HG03520 (cell line): Measurements from ENCODE around the gene FCER1G.

Experiments used
- ATAC-seq: cut with Tn5 transposase; IDR thresholded peaks from one replicate; pipeline ENCODE4 v1.9.1; 2021; ENCODE audit warnings: mild to moderate bottlenecking, moderate library complexity; ENCODE audit not compliant: unreplicated experiment

Gene FCER1G

GRCh38 chr1:161187311-161187710 is 27.8 kb upstream of the FCER1G start:
- ATAC-seq = no peak

GRCh38 chr1:161188381-161188780 is 26.7 kb upstream of the FCER1G start:
- no peak for ATAC-seq

DNA sequence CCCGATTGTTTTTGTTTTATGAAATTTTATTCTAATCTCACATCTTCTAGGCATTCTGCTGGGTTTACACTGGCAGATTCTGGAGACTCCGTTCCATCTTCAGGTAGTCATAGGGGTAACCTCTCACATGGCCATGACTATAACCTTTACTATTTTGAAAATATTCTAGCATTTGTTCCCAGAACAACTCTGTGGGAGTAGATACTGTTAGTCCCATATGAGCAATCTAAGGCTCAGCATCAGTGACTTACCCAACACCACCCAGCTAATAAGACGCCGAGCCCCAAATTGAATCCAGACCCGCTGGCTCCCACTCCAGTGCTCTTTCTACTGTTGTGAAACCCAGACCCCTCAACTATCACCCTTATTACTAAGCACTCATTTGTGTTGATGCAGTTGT is 26.1 kb upstream of the FCER1G start:
- ATAC-seq = no peak

- ATAC-seq = no peak
Measured at GRCh38 chr1:161190962-161191521, 24.1 kb upstream of the FCER1G start.

- no peak for ATAC-seq
Measured at GRCh38 chr1:161191971-161192370, 23.1 kb upstream of the FCER1G start.

DNA sequence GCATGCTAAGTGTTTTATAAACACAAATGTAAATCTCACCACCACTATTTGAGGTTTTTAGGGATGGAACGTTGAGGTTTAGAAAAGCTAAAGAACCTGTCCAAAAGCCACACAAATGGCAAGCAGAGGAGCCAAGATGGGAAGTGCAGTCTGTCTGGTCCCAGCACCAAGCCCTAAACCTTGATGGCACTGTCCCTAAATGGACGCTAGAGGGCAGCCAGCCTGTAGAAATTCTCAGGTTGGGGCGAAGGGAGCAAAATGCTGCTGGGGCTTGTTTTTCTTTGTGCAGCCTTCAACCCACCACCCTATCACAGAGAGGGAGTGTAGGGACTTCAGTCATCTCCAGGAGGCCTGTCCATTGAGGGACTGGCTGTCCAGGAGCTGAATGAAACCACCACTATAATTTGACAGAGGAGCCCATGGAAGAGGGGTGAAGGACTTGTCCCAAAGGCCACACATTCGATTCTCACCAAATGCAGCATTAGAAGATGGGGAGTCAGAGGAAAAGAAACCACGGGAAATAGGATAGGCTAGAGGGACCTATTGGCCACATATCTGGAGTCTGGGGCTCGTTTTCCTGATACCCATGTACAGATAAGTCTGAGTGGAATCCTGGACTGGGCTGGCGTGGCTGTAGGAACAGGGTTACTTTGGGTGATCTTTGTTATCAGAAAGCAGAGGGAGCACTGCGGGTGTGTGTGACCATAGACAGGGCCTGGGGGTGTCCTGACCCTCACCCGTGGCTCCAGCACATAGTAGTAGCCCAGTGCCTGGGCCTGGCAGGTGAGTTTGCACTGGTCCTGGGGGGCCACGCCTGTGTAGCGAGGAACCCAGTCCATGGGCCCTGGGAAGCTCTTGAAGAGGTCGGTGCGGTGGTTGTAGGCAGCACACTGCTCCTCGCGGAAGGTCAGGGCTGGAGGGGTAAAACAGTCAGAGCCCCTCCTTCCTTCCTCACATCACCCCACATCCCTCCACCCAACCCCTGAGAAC is 22.3 kb upstream of the FCER1G start:
- ATAC-seq = peak; percentile 62

GRCh38 chr1:161193561-161194235 is 21.4 kb upstream of the FCER1G start:
- no peak for ATAC-seq

DNA sequence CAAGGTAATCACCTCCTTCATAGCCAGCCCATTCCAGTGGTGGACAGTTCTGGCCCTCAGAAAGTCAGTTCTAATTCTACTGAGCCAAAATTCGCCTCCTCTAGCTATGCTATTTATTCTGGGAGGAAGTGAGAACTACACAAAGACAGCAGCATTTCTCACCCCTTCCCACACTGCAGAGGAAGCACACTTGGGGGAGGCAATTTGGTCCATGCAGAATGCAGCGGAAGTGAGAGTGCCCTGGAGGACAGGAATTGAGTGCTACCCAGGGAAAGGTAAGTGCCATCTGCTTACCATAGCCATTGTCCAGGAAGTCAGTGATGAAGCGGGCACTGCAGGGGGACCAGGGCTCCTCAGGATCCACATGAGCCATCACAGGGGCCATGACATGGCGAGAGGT is 19.9 kb upstream of the FCER1G start:
- no peak for ATAC-seq

DNA sequence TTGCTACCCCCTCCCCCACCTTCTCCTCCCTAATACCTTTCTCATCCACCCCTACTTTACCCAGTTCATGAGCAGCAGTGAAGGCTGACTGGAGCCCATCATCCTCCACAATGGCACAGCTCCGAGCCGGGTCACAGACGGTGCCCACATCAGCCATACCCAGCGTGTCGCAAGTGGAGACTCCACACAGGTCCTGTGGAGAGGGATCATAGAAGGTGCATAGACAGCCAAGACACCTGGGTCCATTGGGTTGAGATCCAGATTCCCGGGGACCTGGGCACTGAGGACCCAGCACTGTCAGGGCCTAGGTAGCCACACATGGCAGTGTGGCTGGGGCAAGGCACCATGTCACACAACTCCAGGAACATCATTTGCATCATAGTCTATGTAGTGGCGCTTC is 19.0 kb upstream of the FCER1G start:
- ATAC-seq = no peak

DNA sequence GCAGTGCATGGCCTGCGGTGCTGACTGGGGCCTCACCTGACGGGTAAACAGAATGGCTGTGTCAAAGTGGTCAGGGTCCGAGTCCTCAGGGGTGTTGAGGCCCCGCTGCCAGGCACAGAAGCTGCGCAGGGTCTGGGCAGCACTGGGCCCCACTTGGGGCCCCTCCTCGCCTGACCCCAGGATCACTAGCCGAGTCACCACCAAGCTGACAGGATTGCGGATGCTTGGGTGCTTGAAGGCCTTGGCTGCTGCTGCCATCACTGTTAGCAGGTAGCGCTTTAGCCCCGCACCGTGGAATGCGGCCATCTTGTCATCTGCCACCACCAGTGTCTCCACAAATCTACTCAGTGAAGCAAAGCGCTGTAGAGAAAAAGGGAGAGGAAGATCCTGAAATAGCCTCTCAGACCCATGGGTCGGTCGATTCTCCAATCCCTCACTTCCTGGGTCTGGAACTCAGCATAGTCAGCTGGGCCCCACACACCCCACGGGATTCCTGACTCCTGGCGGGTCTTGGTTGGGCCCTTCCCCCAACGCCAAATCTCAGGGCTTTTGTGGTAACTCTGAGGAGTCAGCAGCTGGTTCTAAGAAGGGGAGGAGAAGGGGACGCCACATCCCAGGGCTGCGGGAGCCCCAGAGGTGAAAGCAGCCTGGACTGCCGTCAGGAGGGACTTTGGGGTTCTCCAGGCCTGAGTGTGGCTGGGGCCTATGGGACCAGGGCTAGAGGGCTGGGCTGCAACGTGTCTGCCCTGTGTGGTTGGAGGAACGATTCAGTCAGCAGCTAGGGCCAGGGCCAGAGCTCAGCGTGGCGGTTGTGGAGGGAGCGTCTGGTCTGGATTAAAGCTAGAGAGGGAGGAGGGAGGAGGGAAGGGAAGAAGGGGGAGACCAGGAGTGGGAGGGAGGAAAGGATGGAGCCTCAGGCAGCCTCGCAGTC is 18.3 kb upstream of the FCER1G start:
- ATAC-seq = no peak

GRCh38 chr1:161197560-161198193 is 17.4 kb upstream of the FCER1G start:
- no peak for ATAC-seq

DNA sequence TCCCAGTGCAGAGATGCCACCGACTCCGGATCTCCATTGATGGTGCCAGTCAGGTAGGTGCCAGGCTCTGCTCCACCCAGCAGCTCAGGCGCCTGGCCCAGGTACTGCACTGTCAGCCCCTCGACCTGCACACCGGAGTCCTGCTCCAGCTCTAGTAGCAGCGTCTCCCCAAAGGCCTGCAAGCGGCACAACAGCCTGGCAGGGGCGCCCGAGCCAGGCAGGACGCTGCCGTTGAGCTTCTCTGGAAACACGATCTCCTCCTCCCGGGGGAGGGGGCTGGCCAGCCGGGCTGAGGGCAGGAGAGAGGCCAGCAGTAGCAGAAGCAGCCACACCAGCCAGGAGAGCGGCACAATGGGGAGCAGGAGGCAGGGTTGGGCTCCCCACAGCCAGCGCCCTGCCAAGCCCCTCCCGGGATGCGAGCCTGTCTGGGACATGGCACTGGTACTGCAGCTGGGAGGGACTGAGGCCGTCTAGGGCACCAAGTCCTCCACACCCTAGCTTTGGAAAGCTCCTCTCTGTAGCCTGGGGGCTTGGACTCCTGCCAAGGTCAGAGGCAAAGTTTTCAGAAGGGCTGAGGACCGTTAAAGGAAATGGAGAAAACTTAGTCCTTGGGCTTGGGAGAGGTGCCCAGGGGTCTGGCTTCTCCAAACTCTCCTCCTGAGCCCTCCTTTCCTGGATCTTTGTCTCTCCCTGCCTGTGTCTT is 16.8 kb upstream of the FCER1G start:
- no peak for ATAC-seq

- no peak for ATAC-seq
Measured at GRCh38 chr1:161198897-161199431, 16.1 kb upstream of the FCER1G start, which contains the start of gene ADAMTS4. Gene ADAMTS4, minus strand, starts transcription at chr1:161199054. Its CDS starts 427 bp downstream, at chr1:161198627.

DNA sequence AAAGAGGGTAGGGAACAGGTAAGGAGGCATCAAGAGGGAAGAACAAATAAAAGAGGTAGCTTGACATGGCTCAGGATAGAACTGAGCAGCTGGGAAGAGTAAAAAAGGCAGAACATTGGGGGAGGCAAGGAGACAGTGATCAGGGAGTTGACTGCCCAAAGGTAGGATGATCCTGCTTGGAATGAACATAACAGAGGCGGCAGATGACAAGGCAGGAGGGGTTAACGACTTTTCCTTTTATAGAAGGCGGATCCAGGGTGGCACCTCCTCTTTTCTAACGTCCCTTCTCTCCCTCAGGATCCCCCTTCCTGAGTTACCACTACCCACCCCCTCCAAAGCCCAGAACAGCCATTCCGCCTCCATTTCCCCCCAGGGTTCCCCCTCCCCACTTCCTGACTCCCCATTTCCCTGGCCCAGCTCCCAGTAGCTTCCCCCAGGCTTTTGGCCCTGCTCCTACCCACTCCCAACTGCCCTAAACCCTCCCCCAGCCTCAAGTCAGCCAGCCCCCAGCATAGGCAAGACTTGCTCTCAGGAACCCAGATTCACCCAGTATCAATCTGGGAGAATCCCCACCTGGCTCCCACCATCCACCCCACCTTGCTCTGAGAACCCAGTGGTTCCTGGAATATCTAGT is 15.5 kb upstream of the FCER1G start:
- no peak for ATAC-seq

- ATAC-seq = no peak
Measured at GRCh38 chr1:161200421-161200991, 14.6 kb upstream of the FCER1G start.

DNA sequence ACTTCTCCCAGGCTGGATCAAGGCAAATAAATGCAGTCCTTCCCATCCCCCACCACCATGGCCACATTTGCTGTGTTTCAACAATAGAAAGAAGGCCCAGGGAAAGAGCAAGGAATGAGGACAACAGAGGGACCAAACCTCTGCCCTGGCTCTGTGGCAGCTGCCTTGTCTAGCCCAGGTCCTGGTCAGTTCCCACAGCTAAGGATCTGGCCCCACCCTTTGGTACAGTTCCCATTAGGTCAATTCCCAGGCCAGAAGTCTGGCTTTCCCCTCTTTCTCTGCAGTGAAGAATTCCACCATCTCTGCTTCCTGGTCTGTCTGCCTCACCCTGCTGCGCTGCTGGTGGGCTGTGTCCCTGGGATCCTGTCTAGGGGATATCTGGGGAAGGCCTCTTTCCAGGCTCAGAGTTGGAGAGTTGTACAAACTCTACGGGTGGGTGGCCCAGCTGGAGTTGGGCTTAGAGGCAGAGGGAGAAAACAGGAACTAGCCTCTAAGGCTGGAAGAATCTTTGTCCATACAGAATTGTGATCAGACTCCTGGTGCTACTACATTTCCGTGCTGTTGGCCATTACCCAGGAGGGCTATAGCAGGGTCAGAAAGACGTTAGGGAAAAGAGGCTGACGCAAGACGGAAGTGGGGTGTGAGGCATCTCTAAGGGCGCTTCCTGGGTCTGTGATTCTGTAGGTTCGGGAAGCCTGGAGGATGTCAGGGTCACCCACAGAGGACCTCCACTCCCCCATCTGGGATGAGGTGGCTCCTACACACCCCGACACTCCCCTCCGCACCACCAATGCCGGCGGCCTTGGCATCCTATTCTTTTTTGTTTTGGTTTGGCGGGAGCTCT is 13.9 kb upstream of the FCER1G start:
- no peak for ATAC-seq
